ENCODE results near the gene GTF2F2. TPM values are rescaled to one million over a fixed set of nuclear protein-coding genes. Genes with fewer than 3 reads are reported as not detected.

GTF2F2 gene
- total RNA-seq, 1 donor, result 19.9 TPM

- peaks cover 15% of the 10 kb centered on the region for H3K4me1 ChIP-seq (ENCODE audit: insufficient read depth, low read length)
- peak overlapping the region; percentile 89 for H3K4me3 ChIP-seq (ENCODE audit: insufficient read depth, low read length)
- H3K4me2 ChIP-seq (ENCODE audit: insufficient read depth, low read length), result peak overlapping the region; percentile 87
- peak; percentile 41 for DNase-seq (ENCODE audit: insufficient read length, low spot score, missing footprints)
- peaks cover 6% of the 10 kb centered on the region for H4K20me1 ChIP-seq (ENCODE audit: insufficient read depth, low read length)
- peak overlapping the region; percentile 91 for H3K27ac ChIP-seq (ENCODE audit: low read depth, low read length)
- H3K27me3 ChIP-seq (ENCODE audit: insufficient read depth, low read length), result no peaks in the 10 kb centered on the region
- no peaks in the 10 kb centered on the region for H3K9me3 ChIP-seq (ENCODE audit: low read depth, low read length)
- peak overlapping the region; percentile 96 for H2AFZ ChIP-seq (ENCODE audit: low read length)
- peak; percentile 36 for TF ChIP-seq CTCF (IDR thresholded peaks at IDR 0.05; ENCODE audit: extremely low read depth, low read depth, low read length)
- peaks cover 4% of the 10 kb centered on the region for H3K36me3 ChIP-seq (ENCODE audit: insufficient read depth, low read length)
- H3K79me2 ChIP-seq (ENCODE audit: insufficient read depth, low read length), result peaks cover 58% of the 10 kb centered on the region
Observed at GRCh38 chr13:45120967-45121831, 889 bp downstream of the GTF2F2 start.

GRCh38 chr13:45122941-45123340, 2.6 kb downstream of the GTF2F2 start:
- Histone ChIP-seq H3K79me2 (ENCODE audit: insufficient read depth, low read length) (peaks cover 72% of the 10 kb centered on the region), H4K20me1 (ENCODE audit: insufficient read depth, low read length) (peaks cover 6% of the 10 kb centered on the region), H3K4me3 (ENCODE audit: insufficient read depth, low read length) (no peak overlapping the region), H3K4me2 (ENCODE audit: insufficient read depth, low read length) (no peak overlapping the region), H3K36me3 (ENCODE audit: insufficient read depth, low read length) (peaks cover 4% of the 10 kb centered on the region), H3K27me3 (ENCODE audit: insufficient read depth, low read length) (no peaks in the 10 kb centered on the region), H3K9me3 (ENCODE audit: low read depth, low read length) (no peaks in the 10 kb centered on the region), H3K27ac (ENCODE audit: low read depth, low read length) (no peak overlapping the region), H2AFZ (ENCODE audit: low read length) (no peak overlapping the region), H3K4me1 (ENCODE audit: insufficient read depth, low read length) (peaks cover 15% of the 10 kb centered on the region)
- TF ChIP-seq CTCF (IDR thresholded peaks at IDR 0.05; ENCODE audit: extremely low read depth, low read depth, low read length), result no peak
- DNase-seq (ENCODE audit: insufficient read length, low spot score, missing footprints), result peak; percentile 14

GRCh38 chr13:45132369-45133064, 12.2 kb downstream of the GTF2F2 start:
- Histone ChIP-seq H4K20me1 (ENCODE audit: insufficient read depth, low read length) (peaks cover 27% of the 10 kb centered on the region), H3K4me1 (ENCODE audit: insufficient read depth, low read length) (no peaks in the 10 kb centered on the region), H2AFZ (ENCODE audit: low read length) (no peak overlapping the region), H3K27ac (ENCODE audit: low read depth, low read length) (no peak overlapping the region), H3K4me2 (ENCODE audit: insufficient read depth, low read length) (no peak overlapping the region), H3K4me3 (ENCODE audit: insufficient read depth, low read length) (no peak overlapping the region), H3K36me3 (ENCODE audit: insufficient read depth, low read length) (peaks cover 5% of the 10 kb centered on the region), H3K79me2 (ENCODE audit: insufficient read depth, low read length) (peaks cover 91% of the 10 kb centered on the region), H3K27me3 (ENCODE audit: insufficient read depth, low read length) (no peaks in the 10 kb centered on the region), H3K9me3 (ENCODE audit: low read depth, low read length) (no peaks in the 10 kb centered on the region)
- no peak for TF ChIP-seq CTCF (IDR thresholded peaks at IDR 0.05; ENCODE audit: extremely low read depth, low read depth, low read length)
- no peak for DNase-seq (ENCODE audit: insufficient read length, low spot score, missing footprints)
